HG03097 (cell line): ENCODE results near the gene ZNF630.
A peak's percentile ranks its signal among the peaks of the same experiment; 100 is the strongest.
"Not testable (repeated sequence)": the region's sequence is repeated elsewhere in the genome, so short reads cannot be mapped to it uniquely, and the experiment has no call there.

Source experiments
- ATAC-seq: cut with Tn5 transposase; IDR thresholded peaks from one replicate; pipeline ENCODE4 v1.9.1; 2021; ENCODE audit not compliant: unreplicated experiment, low FRiP score

Gene ZNF630

GRCh38 chrX:48071064-48071985, at the start of gene ZNF630:
Gene ZNF630, minus strand, starts transcription at chrX:48071640. Its CDS starts 4,754 bp downstream, at chrX:48066886.
- ATAC-seq, result peak; percentile 66

DNA sequence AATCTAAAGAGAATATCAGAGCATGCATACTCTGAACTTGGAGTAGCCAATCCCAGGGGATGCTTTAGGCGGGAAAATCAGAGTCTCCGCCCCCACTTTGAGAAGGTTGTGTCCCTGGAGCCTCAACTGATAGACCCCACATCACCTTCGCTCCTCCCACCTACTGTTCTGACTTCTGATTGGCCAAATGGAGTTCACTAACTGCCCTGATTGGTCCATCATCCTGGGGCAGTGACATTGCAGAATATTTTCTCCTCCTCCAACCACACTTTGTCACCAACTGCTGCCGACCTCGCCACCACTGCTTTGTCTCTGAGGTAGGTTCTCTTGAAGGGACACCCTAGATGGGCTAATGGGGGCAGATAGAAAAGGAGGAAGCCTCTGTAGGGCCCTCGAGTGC, 36.3 kb upstream of the ZNF630 start:
- ATAC-seq, result no peak

DNA sequence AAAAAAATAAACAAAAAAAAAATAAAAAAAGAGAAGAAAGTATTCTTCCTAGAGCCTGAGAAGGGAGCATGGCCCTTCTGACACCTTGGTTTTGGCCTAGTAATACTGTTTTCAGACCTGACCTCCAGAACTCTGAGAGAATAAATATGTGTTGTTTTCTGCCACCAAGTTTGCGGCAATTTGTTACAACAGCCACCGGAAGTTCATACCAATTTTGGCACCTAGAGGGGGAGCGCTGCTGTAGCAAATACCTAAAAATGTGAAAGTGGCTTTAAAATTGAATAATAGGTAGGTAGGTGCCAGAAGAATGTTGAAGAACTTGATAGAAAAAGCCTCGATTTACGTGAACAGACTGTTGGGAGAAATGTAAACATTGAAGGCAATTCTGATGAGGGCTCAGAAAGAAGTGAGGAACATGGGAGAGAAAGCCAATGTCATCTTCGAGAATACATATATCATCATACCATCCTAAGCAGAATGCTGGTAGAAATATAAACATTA, 31.5 kb upstream of the ZNF630 start:
- no peak for ATAC-seq

GRCh38 chrX:48101443-48101842, 30.0 kb upstream of the ZNF630 start:
- ATAC-seq, result no peak

DNA sequence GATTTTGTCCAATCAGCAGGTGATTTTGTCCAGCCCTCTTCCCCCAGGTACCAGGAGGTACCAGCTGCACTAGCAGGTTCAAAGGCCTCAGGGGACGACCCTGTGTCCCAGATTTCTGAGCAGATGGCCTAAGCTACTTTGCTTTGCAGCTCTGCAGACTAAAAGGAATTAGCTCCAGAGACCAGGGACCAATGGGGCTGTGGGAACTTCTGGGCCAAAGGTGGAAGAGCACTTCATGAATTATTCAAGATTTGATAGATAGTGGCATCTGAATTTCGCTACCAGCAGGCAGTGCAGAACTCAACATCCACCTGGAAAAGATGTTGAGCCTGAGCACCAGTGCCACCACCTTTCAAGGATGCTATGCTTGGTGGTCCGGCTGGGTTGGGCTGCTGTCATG, 21.1 kb upstream of the ZNF630 start:
- not testable (repeated sequence) for ATAC-seq

GRCh38 chrX:48090123-48090522, 18.7 kb upstream of the ZNF630 start:
- no peak for ATAC-seq

DNA sequence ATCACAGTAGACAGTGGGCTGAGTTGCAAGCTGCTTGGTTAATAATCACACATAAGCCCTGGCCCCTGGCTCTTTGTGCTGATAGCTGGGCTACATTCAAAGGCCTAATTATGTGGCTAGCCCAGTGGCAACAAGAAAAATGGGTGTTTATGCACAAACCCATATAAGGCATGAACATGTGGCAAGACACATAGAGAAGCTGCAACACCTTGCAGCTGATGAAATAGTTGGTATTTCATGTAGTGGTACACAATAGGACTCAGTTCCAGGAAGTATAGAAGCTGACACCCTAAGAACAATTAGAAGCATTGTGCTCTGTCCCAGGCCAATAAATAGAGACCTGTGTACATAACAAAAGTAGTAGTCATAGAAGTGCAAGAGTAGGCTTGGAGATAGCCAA, 14.6 kb upstream of the ZNF630 start:
- ATAC-seq, result no peak

DNA sequence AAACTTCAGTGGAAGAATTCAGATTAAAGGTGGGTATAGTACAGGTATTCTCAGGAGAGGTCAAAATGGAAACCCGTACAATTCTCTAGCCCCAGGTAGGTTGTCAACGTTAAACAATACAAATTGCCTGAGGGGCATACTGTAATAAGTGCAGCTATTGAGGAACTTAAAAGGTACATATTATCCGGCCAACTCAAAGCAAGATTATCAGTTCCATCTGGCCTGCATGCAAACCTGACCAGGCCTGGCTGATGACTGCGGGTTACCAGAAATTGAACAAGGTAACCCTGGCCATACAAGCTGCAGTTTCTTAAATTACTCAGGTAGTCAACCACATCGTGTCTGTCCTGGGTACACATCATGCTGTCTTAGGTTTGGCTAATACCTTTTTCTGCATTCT, 12.3 kb upstream of the ZNF630 start:
- ATAC-seq, result no peak

- ATAC-seq, result no peak
These were observed 11.8 kb upstream of the ZNF630 start for GRCh38 chrX:48083212-48083611.

DNA sequence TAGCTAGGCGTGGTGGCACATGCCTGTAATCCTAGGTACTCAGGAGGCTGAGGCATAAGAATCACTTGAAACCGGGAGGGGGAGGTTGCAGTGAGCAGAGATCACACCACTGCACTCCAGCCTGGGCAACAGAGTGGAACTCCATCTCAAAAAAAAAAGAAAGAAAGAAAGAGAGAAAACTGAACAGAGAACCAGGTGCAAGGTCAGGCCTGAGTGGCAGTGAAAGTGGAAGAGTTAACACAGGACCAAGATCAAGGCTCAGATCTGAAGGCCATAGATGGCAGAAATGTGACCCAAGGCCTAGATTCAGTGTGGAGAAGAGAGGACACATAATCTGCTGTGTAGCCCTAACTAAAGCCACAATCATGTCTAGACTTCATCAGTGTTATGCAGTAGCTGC, 4.9 kb upstream of the ZNF630 start:
- ATAC-seq, result no peak

GRCh38 chrX:48071986-48072605, 656 bp upstream of the ZNF630 start:
- ATAC-seq, result no peak

- no peak for ATAC-seq
These were observed 3.1 kb downstream of the ZNF630 start for GRCh38 chrX:48068096-48068887.

DNA sequence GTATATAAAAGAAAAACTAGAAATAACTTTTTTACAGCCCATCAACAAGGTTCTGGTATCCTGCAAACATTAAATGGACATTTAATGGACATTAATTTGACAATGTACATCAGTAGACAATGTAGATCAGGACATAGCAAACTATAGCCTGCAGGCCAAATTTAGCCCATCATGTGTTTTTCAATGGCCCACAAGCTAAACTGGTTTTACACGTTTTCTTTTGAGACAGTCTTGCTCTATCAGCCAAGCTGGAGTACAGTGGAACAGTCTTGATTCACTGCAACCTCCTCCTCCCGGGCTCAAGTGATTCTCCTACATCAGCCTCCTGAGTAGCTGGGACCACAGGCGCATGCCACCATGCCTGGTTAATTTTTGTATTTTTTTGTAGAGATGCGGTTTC, 7.2 kb downstream of the ZNF630 start:
- no peak for ATAC-seq

DNA sequence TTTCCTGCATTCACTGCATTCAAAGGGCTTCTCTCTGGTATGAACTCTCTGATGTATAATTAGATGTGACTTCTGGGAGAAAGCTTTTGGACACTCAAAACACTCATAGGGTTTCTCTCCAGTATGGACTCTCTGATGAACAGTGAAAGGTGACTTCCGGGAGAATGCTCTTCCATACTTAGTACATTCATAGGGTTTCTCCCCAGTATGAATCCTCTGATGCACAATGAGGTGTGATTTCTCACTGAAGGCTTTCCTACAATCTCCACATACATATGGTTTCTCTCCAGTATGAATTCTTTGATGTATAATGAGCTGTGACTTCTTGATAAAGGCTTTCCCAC, 12.2 kb downstream of the ZNF630 start:
- ATAC-seq, result no peak

- ATAC-seq, result no peak
These were observed 12.7 kb downstream of the ZNF630 start for GRCh38 chrX:48058621-48059295.

DNA sequence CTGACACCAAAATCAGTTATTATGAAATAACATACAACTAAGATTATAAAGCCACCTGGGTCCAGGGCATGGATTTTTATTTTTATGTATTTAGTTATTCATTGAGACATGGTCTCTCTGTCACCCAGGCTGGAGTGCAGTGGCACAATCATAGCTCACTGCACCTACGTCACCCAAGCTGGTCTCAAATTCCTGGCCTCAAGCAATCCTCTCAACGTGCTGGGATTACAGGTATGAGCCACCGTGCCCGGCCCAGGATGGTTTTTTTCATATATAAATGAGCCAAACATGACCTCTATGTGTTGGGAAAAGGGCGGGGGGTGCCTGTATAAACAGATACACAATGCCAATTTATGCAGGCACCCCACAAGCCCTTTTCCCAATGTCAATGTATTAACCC, 24.6 kb downstream of the ZNF630 start:
- no peak for ATAC-seq

DNA sequence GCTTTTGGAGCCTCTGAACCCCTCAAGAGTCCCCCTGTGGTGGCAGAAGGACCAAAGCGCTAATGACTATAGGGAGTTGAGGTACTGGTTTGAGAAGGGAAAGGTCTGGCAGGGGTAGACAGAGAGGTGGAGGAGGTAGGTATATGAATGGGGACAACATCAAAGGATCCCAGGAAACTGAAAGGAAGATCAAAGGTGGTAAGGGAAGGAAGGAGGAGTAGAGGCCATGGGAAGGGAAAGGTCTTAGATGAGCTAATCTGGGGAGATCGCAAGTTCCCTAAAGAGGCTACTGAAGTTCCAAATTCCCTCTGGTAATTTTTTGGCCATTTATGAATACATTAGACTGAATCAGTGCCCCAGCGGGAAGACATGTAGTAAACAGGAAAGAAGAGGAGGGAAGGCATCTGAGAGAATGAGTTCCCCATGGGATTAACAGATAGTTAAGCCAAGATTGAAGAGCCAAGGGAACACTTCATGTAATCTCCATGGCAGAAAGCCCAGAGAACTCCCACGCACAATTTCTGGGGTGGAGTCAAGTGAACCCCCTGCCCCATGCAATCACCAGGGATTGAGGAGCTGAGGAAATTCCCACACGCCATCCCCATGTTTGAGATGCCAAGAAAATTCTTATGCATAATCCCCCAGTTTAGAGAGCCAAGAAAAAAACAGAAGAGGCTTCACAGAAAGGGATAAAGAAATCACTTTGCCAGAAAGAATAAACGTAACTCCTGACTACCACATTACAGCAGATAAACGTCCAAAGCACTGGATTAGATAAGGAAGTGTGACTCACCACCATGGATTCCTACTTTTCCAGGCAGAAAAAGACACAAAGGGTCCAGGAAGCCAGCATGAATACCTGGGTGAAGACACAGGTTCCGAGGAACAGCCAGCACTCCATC, 25.8 kb downstream of the ZNF630 start:
- no peak for ATAC-seq

DNA sequence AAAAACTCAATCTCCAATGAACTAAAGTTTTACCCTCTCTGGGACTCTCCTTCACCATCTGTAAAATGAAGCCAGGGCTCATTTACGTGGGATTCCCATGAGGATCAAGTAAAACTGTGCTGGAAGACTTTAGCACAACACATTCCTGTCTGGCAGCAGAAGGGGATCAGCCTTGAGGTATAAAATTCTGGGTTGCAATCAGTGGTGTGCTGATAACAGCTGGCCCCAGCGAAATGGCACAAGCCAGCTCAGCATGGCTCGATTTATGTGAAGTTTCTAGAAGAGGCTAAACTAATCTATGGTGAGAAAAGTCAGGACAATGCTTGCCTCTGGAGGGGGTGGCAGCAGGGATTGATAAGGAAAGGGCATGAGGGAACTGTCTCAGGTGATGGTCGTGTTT, 28.4 kb downstream of the ZNF630 start:
- ATAC-seq, result no peak

- ATAC-seq, result no peak
These were observed 35.5 kb downstream of the ZNF630 start for GRCh38 chrX:48035891-48036290.
